ENCODE measurements around the gene KNG1. TPM values are rescaled to one million over a fixed set of nuclear protein-coding genes. Genes with fewer than 3 reads are reported as not detected.

Gene KNG1
- total and polyA plus RNA-seq, 10 of the 15 experiments (the other 5 are each of a cell fraction or from before 2014, with no cell fraction given): 0.21 TPM; not detected in 9

- TF ChIP-seq, protein P1, sequence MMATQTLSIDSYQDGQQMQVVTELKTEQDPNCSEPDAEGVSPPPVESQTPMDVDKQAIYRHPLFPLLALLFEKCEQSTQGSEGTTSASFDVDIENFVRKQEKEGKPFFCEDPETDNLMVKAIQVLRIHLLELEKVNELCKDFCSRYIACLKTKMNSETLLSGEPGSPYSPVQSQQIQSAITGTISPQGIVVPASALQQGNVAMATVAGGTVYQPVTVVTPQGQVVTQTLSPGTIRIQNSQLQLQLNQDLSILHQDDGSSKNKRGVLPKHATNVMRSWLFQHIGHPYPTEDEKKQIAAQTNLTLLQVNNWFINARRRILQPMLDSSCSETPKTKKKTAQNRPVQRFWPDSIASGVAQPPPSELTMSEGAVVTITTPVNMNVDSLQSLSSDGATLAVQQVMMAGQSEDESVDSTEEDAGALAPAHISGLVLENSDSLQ (IDR thresholded peaks at IDR 0.05): no peak
- no peak for TF ChIP-seq SIX5 (IDR thresholded peaks at IDR 0.05; ENCODE audit: low read depth, low read length, severe bottlenecking)
Observed at GRCh38 chr3:186754871-186755270, 37.7 kb downstream of the KNG1 start (continued).

DNA sequence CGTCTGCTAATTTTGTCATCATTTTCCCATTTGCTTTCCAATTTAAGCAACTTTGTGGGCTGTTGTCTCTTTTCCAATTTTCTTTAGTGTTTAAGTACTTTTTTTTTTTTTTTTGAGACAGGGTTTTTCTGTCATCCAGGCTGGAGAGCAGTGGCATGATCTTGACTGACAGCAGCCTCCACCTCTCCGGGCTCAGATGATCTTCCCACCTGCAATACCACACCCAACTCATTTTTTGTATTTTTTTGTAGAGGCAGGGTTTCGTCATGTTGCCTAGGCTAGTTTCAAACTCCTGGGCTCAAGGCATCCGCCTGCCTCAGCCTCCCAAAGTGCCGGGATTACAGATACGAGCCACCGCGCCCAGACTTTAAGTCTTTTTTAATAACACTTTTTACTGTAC lies 40.1 kb downstream of the KNG1 start:
- no peak overlapping the region for H3K4me2 ChIP-seq (ENCODE audit: control insufficient read depth, insufficient read depth)
- CTCF ChIA-PET: interaction anchor here (1.7 kb wide), 1 partner anchor 142 kb away, joined by 4 read pairs; no protein-coding TSS in a partner anchor
- no peaks in the 10 kb centered on the region for H3K79me2 ChIP-seq (ENCODE audit: control insufficient read depth, insufficient read depth, low read length)
- no peaks in the 10 kb centered on the region for H4K20me1 ChIP-seq (ENCODE audit: control insufficient read depth, insufficient read depth)
- no peak for DNase-seq (ENCODE audit: low read depth, low spot score)
- SMC1A ChIA-PET (ENCODE audit: uncharacterized antibody, unreplicated experiment): interaction anchor here (0.6 kb wide), 1 partner anchor 1080 kb away, joined by 3 read pairs; no protein-coding TSS in a partner anchor
- H3K27ac ChIP-seq (ENCODE audit: control insufficient read depth, insufficient read depth): no peak overlapping the region
- FAIRE-seq: no peak
- H2AFZ ChIP-seq (ENCODE audit: control insufficient read depth, low read depth, low read length): no peak overlapping the region
- 72% methylated on average over 8 of the region's 8 CpGs for WGBS (ENCODE audit: insufficient coverage, insufficient replicate concordance, low lambda C conversion rate, missing lambda C conversion rate)
- H3K9ac ChIP-seq (ENCODE audit: control insufficient read depth, insufficient read depth, low read length): no peak overlapping the region
- no peaks in the 10 kb centered on the region for H3K27me3 ChIP-seq (replicated peaks in 1 of 2; ENCODE audit: control insufficient read depth in 2 of 2, insufficient read depth in 2 of 2, low read length in 1 of 2)
- H3K4me3 ChIP-seq: no peak overlapping the region
- no peaks in the 10 kb centered on the region for H3K36me3 ChIP-seq (ENCODE audit: control insufficient read depth in 2 of 2, insufficient read depth in 2 of 2, low read length in 1 of 2)
- RAD21 ChIA-PET (ENCODE audit: unreplicated experiment): interaction anchor here (0.7 kb wide), 1 partner anchor 65 kb away, joined by 3 read pairs; no protein-coding TSS in a partner anchor
- intact Hi-C loops (cut with micrococcal nuclease; ENCODE audit: unreplicated experiment): no loop called here
- POLR2A ChIA-PET: no interaction called here
- no peak for ATAC-seq
- in situ Hi-C loops (cut with MboI): no loop called here
- BruUV-seq (replicated peaks): no TSS peak
- H3K9me3 ChIP-seq (replicated peaks; ENCODE audit: control insufficient read depth, insufficient read depth, low read length): no peaks in the 10 kb centered on the region
- no peaks in the 10 kb centered on the region for H3K4me1 ChIP-seq (ENCODE audit: control insufficient read depth, insufficient read depth, low read length)
- TF ChIP-seq IRF5 (IDR thresholded peaks at IDR 0.05; ENCODE audit: borderline replicate concordance) (no peak), CHD4 (IDR thresholded peaks at IDR 0.05) (no peak), MEF2A (IDR thresholded peaks at IDR 0.05; ENCODE audit: insufficient read depth, low read depth, low read length) (no peak), USF2 (IDR thresholded peaks at IDR 0.05; ENCODE audit: borderline replicate concordance, low read depth, low read length) (no peak), BHLHE40 (IDR thresholded peaks at IDR 0.05; ENCODE audit: borderline replicate concordance in 1 of 2, low read depth in 2 of 2, low read length in 1 of 2) (no peak), SMAD1 (IDR thresholded peaks at IDR 0.05; ENCODE audit: low read depth, partially characterized antibody) (no peak), MXI1 (IDR thresholded peaks at IDR 0.05; ENCODE audit: low read depth, low read length) (no peak), BCLAF1 (IDR thresholded peaks at IDR 0.05) (no peak)
- TF ChIP-seq, protein P2, sequence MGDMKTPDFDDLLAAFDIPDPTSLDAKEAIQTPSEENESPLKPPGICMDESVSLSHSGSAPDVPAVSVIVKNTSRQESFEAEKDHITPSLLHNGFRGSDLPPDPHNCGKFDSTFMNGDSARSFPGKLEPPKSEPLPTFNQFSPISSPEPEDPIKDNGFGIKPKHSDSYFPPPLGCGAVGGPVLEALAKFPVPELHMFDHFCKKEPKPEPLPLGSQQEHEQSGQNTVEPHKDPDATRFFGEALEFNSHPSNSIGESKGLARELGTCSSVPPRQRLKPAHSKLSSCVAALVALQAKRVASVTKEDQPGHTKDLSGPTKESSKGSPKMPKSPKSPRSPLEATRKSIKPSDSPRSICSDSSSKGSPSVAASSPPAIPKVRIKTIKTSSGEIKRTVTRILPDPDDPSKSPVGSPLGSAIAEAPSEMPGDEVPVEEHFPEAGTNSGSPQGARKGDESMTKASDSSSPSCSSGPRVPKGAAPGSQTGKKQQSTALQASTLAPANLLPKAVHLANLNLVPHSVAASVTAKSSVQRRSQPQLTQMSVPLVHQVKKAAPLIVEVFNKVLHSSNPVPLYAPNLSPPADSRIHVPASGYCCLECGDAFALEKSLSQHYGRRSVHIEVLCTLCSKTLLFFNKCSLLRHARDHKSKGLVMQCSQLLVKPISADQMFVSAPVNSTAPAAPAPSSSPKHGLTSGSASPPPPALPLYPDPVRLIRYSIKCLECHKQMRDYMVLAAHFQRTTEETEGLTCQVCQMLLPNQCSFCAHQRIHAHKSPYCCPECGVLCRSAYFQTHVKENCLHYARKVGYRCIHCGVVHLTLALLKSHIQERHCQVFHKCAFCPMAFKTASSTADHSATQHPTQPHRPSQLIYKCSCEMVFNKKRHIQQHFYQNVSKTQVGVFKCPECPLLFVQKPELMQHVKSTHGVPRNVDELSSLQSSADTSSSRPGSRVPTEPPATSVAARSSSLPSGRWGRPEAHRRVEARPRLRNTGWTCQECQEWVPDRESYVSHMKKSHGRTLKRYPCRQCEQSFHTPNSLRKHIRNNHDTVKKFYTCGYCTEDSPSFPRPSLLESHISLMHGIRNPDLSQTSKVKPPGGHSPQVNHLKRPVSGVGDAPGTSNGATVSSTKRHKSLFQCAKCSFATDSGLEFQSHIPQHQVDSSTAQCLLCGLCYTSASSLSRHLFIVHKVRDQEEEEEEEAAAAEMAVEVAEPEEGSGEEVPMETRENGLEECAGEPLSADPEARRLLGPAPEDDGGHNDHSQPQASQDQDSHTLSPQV (IDR thresholded peaks at IDR 0.05): no peak

All from GM12878 (cell line).